Stimulated activated CD8-positive, alpha-beta memory T cell treated with anti-CD3 and anti-CD28 coated beads, Interleukin-12 subunit alpha, Interleukin-12 subunit beta, amount 100 ng/mL, for 24 hours (primary cell): Measurements from ENCODE around the gene CEACAM19.
"Not testable (repeated sequence)": the region's sequence is repeated elsewhere in the genome, so short reads cannot be mapped to it uniquely, and the experiment has no call there.

Source experiments
- DNase-seq: peaks from one replicate; pipeline ENCODE4 v3.0.0-alpha.2; 2020; ENCODE audit errors: extremely low read depth

The CEACAM19 gene

GRCh38 chr19:44700547-44700946 is 29.3 kb downstream of the CEACAM19 start:
- DNase-seq: no peak

DNA sequence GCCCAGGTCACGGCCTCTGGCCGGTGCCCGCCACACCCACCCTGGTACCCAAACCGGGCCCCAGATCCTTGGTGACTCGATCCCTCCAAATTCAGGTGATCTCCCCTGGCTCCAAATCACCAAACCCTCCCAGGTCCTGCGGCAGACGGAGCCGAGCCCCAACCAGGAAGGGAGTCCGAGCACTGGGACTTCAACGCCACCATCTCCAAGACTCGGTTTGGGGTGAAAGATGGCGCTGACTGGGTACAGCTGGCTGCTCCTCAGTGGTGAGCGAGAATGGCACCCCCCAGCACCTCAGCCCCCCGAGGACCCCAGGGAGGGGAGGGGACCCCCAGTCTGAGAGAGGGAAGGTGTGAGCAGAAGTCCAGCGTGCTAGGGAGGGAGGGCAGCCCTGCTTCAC is 29.9 kb downstream of the CEACAM19 start:
- no peak for DNase-seq

GRCh38 chr19:44702551-44703176 is 31.4 kb downstream of the CEACAM19 start:
- no peak for DNase-seq

- no peak for DNase-seq
These were observed 32.2 kb downstream of the CEACAM19 start for GRCh38 chr19:44703336-44704078.

GRCh38 chr19:44704982-44705381 is 33.7 kb downstream of the CEACAM19 start:
- no peak for DNase-seq

DNA sequence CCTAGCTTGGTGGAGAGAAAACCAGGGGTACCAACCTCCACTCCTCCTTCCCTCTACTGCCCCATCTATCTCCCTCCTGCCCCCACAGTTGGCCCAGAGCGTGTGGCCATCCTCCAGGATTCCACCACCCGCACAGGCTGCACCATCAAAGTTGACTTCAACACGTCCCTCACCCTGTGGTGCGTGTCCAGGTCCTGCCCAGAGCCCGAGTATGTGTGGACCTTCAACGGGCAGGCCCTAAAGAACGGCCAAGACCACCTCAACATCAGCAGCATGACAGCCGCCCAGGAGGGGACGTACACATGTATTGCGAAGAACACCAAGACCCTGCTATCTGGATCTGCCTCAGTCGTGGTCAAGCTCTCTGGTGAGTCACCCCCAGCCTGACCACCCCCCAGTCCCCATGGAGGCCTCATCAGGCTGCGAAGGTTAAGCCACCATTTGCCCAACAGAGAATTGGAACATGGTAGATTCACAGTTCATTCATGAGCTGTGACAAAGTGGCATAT is 34.3 kb downstream of the CEACAM19 start:
- no peak for DNase-seq

- DNase-seq: no peak
These were observed 35.4 kb downstream of the CEACAM19 start for GRCh38 chr19:44706506-44707236.

- DNase-seq: no peak
These were observed 36.5 kb downstream of the CEACAM19 start for GRCh38 chr19:44707794-44708193.

DNA sequence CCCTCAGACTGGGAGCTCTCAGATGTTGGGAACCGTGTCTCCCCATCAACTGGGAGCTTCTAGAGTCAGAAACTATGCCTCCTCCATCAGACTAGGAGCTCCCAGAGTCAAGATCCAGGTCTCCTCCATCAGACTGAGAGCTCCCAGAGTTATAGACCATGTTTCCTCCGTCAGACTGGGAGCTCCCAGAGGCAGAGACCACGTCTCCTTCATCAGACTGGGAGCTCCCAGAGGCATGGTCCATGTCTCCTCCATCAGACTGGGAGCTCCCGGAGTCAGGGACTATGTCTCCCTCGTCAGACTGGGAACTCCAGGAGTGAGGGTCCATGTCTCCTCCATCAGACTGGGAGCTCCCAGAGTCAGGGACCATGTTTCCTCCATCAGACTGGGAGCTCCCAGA is 37.7 kb downstream of the CEACAM19 start:
- no peak for DNase-seq

GRCh38 chr19:44709434-44710266 is 38.4 kb downstream of the CEACAM19 start:
- not testable (repeated sequence) for DNase-seq

DNA sequence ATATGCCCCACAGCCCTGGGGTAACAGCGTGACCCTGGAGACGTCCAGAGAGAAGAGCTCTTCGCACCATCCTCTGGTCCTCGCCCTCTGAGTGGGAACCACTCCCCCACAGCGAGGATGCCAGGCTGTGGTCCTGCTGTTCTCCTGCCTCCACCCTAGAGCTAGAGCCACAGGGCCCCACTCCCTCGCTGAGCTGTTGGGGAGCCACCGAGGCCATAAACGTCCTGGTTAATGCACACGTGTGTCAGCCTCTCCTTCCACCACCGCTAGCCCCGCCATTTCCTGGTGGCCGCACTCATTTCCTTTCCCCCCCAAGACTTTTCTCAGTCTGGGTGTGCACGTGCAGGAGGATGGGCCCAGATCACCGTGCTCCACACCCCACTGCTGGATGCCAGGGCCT is 39.2 kb downstream of the CEACAM19 start:
- no peak for DNase-seq

- DNase-seq: no peak
These were observed 41.7 kb downstream of the CEACAM19 start for GRCh38 chr19:44712864-44713515.

DNA sequence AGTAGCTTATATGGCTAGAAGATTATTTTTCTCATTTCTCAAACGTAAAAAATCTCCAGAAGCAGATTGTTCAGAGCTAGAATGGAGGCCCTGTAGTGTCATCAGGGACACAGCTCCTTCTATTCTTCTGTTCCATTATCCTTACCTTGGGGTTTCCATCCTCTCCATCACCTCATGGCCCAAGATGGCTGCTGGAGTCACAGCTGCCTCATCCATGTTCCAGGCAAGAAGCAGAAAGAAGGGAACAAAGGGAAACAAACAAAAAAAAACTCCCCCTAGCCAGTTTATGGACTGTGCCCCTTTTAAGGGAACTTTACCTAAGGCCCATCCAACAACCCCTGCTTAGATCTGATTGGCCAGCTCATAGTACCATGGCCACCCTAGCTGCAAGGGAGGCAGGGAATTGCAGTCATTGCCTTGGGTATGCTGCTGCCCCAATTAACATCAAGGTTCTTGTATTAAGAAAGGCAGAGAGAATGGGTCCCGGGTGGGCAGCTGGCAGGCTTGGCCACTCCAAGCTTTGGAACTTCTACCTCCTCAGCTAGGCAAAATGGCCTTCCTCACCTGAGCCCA is 43.4 kb downstream of the CEACAM19 start:
- no peak for DNase-seq

DNA sequence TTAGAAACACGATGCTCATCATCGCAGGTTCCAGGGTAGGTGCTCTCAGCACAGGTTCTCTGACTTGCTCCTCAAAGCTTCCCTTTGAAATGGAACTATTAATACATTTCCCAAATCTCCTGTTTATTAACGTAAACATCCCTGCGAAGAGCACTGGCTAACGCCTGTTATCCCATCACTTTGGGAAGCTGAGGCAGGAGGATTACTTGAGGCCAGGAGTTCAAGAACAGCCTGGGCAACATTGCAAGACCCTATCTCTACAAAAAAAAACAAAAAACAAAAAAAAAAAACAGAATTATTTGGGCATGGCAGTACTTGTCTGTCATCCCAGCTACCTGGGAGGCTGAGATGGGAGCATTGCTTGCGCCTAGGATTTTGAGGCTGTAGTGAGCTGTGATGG is 46.3 kb downstream of the CEACAM19 start:
- DNase-seq: no peak

DNA sequence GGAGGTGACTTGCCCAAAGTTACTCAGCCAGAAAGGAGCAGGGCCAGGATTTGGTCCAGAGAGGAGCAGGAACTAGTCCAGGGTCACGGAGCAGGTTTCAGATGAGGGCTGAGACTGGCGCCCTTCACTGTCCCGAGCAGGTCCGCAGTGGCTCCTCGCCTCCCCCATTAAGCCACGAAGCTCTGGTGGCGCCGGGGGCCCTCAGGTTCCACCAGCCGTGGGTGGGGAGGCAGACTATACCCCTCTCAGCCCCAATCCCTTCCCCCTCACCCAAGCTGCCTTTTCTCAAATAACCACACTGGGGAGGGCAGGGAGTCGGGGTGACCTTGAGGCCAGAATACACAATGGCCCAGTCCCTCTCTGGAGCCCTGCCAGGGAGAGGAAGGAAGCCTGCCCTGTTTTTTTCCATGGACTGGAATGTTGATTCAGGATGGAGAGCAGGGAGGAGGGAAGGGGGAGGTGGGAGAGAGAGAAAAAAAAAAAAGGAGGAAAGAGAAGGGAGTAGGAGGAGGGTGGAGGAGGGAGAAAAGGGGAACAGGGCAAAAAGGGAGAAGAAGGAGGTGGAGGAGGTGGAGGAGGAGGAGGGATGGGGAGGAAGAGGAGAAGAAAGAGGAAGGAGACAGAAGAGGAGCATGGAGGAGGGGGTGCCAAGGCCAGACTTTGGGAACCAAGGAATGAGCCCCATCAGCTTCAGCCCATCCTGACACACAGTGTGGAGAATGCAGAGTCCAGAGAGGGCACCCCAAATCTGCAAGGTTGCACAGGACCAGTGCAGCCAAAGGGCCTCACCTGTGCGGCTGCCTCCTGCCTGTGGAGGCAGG is 47.4 kb downstream of the CEACAM19 start:
- no peak for DNase-seq

DNA sequence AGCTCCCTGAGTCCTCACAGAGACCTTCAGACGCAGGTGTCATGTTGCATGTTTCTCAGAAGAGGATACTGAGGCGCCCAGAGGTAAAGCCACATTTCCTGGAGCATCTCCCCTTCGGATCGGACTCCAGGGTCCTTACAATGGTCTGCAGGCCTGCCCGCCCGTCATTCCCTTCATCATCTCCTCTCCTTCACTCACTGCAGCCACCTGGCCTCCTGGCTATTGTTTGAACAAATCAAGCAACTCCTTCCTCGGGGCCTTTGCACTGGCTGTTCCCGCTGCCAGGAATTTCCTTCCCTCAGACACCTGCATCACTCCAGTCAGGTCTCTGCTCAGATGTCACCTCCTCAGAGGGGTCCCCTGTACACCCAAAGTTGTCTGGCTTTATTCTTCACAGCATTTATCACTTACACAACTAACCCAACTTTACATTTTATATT is 48.0 kb downstream of the CEACAM19 start:
- no peak for DNase-seq

DNA sequence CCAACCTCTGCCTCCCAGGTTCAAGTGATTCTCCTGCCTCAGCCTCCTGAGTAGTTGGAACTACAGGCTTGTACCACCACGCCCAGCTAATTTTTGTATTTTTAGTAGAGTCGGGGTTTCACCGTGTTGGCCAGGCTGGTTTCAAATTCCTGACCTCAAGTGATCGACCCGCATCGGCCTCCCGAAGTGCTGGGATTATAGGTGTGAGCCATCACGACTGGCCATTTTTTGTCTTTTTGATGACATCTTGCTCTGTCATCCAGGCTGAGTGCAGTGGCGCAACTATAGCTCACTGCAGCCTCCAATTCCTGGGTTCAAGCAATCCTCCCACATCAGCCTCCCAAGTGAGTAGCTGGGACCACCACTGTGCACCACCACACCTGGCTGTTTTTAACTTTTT is 49.1 kb downstream of the CEACAM19 start:
- DNase-seq: not testable (repeated sequence)

GRCh38 chr19:44720945-44721344 is 49.7 kb downstream of the CEACAM19 start:
- no peak for DNase-seq

DNA sequence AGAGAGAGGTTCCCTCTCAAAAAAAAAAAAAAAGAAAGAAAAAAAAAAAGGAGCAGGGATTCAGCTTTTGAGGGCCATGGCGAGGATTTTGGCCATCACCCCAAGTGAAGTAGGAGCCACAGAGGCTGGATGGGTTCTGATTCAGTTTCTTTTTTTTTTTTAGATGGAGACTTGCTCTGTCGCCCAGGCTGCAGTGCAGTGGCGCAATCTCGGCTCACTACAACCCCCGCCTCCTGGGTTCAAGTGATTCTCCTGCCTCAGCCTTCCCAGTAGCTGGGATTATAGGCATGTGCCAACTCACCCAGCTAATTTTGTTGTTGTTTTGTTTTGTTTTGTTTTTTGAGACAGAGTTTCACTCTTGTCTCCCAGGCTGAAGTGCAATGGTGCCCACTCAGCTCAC is 50.1 kb downstream of the CEACAM19 start:
- not testable (repeated sequence) for DNase-seq
